Keratinocyte (primary cell): ENCODE data around the gene SHPK. TPM values are rescaled to one million over a fixed set of nuclear protein-coding genes. Genes with fewer than 3 reads are reported as not detected.

Experiments used
- DNase-seq: peaks from one replicate; pipeline ENCODE4 v3.0.0-alpha.2; 2011; ENCODE audit warnings: low read depth, missing footprints, low spot score
- FAIRE-seq: peaks from 2 replicates; lab custom pipeline; 2011; peaks lifted over from hg19 to GRCh38; lab: Jason Lieb, UNC
- H2AFZ ChIP-seq: 2 replicates; pipeline ENCODE4 v1.6.0; 2012; ENCODE audit warnings: low read length, control low read depth, inconsistent platforms; ENCODE audit not compliant: control insufficient read depth
- H3K27ac ChIP-seq: 2 replicates; pipeline ENCODE4 v1.5.1; 2011; ENCODE audit warnings: low read length; ENCODE audit not compliant: control insufficient read depth, insufficient read depth
- H3K27me3 ChIP-seq: 3 replicates; pipeline ENCODE4 v1.6.0; 2011; ENCODE audit warnings: low read length; ENCODE audit not compliant: control insufficient read depth, insufficient read depth; ENCODE audit errors: extremely low read depth
- H3K36me3 ChIP-seq, 2 experiments: 2 replicates in 1 of 2; 3 replicates in 1 of 2; pipeline ENCODE4 v1.5.1; 2011; ENCODE audit warnings: low read length in 2 of 2, mild to moderate bottlenecking in 1 of 2; ENCODE audit not compliant: control insufficient read depth in 2 of 2, insufficient read depth in 2 of 2; ENCODE audit errors: extremely low read depth in 1 of 2
- H3K4me1 ChIP-seq: 3 replicates; pipeline ENCODE4 v1.5.1; 2011; ENCODE audit warnings: low read length; ENCODE audit not compliant: control insufficient read depth, insufficient read depth; ENCODE audit errors: extremely low read depth
- H3K4me2 ChIP-seq: 3 replicates; pipeline ENCODE4 v1.6.0; 2011; ENCODE audit warnings: low read depth, low read length; ENCODE audit not compliant: control insufficient read depth, insufficient read depth; ENCODE audit errors: extremely low read depth
- H3K4me3 ChIP-seq, 3 experiments: fragments of 200-600 bp in 1 of 3; sonication (generic) in 1 of 3; 2 replicates in 2 of 3; 3 replicates in 1 of 3; pipeline ENCODE4 v1.5.1; 2011 to 2016; ENCODE audit warnings: low read length in 3 of 3, mild to moderate bottlenecking in 3 of 3, control low read depth in 2 of 3, inconsistent platforms in 1 of 3, low read depth in 1 of 3, mixed read lengths in 1 of 3, mixed run types in 1 of 3, moderate library complexity in 1 of 3; ENCODE audit not compliant: control insufficient read depth in 2 of 3, insufficient read depth in 2 of 3; ENCODE audit errors: extremely low read depth in 1 of 3
- H3K79me2 ChIP-seq: 2 replicates; pipeline ENCODE4 v1.6.0; 2012; ENCODE audit warnings: low read length; ENCODE audit not compliant: control insufficient read depth, insufficient read depth
- H3K9ac ChIP-seq: 3 replicates; pipeline ENCODE4 v1.6.0; 2011; ENCODE audit warnings: low read length; ENCODE audit not compliant: control insufficient read depth, insufficient read depth; ENCODE audit errors: extremely low read depth
- H3K9me1 ChIP-seq: 3 replicates; pipeline ENCODE4 v1.6.0; 2011; ENCODE audit warnings: low read length; ENCODE audit not compliant: control insufficient read depth, insufficient read depth; ENCODE audit errors: extremely low read depth
- H3K9me3 ChIP-seq: 2 replicates; pipeline ENCODE4 v1.5.1; 2012; ENCODE audit warnings: low read depth, low read length; ENCODE audit not compliant: control insufficient read depth
- H4K20me1 ChIP-seq: 3 replicates; pipeline ENCODE4 v1.6.0; 2011; ENCODE audit warnings: low read length; ENCODE audit not compliant: control insufficient read depth, insufficient read depth; ENCODE audit errors: extremely low read depth
- CTCF ChIP-seq, 3 experiments: IDR thresholded peaks in 1 of 3; conservative IDR thresholded peaks in 1 of 3; optimal IDR thresholded peaks in 1 of 3; 2 replicates in 2 of 3; 3 replicates in 1 of 3; pipeline versions ENCODE3 to v1.5.1; 2011; ENCODE audit warnings: low read length in 3 of 3, mild to moderate bottlenecking in 3 of 3, moderate library complexity in 2 of 3, control low read depth in 1 of 3, inconsistent platforms in 1 of 3; ENCODE audit not compliant: insufficient read depth in 2 of 3; ENCODE audit errors: extremely low read depth in 1 of 3
- EZH2 ChIP-seq: IDR thresholded peaks from one replicate; pipeline ENCODE4 v1.6.1; 2012; ENCODE audit warnings: inconsistent platforms, mild to moderate bottlenecking, low read length, moderate library complexity
- dilution Hi-C: fragments of 300-500 bp; cut with MboI; formaldehyde crosslinking; loops from one replicate; pipeline ENCODE4 v1.7.0; 2020; ENCODE audit warnings: low sequenced_read_pairs; ENCODE audit not compliant: extremely low pct_ligation_motif_present
- polyA plus RNA-seq, 5 experiments: library from polyadenylated mRNA; depleted of rRNA in 3 of 5; stranded (reverse) in 3 of 5; stranded (forward) in 1 of 5; unstranded in 1 of 5; fragments of >200 nt; gene quantifications; 1 replicate in 1 of 5; 2 replicates in 3 of 5; 3 replicates in 1 of 5; pipeline versions ENCODE4 v1.2.1 to v1.2.3, GENCODE V29; 2011 to 2012; ENCODE audit warnings: missing spikeins in 2 of 5, low read depth in 1 of 5, low replicate concordance in 1 of 5

The SHPK gene
- polyA plus RNA-seq, 1 donor (not counting 4 experiments of a cell fraction or from before 2014, with no cell fraction given) = 9.2 TPM

DNA sequence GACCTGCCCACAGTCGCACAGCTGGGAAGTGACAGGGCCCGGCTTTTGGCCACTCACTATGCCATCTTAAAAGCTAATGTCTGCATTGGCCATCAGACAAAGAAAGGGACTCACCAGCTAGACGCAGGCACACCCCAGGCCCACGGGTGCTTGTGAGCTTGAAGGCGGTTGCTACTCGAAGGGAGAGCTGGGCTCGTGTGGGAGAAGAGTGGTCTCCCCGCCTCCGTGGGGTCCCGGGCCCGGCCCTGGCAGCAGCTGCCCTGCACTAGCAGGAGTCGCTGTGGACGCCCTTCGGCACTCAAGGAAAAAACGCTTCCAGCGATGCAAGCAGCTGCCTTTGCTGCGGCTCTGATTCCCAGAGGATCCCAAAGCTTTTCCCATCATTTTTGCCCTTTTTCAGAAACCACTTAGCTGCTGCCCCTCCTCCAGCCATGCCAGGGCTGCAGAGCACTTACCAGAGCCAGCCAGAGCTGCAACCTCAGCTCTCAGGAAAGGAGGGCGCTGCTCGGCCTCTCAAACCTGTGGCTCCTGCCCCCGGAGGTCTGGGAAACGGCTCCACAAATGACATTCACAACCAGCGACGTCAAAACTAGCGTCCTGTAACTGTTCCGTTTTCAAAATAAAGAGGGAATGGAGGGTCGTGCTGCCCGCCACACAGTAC is 39.1 kb downstream of the SHPK start:
- Histone ChIP-seq H3K9me1 (no peaks in the 10 kb centered on the region), H3K27me3 (no peaks in the 10 kb centered on the region)
- dilution Hi-C loops = no loop called here

GRCh38 chr17:3594976-3595375 is 41.1 kb downstream of the SHPK start:
- H3K9ac ChIP-seq = no peak overlapping the region
- H2AFZ ChIP-seq = no peak overlapping the region
- no peaks in the 10 kb centered on the region for H3K9me1 ChIP-seq
- no peaks in the 10 kb centered on the region for H3K27me3 ChIP-seq
- no peak for TF ChIP-seq EZH2
- TF ChIP-seq CTCF (optimal IDR thresholded peaks at IDR 0.05 in 1 of 3, IDR thresholded peaks at IDR 0.05 in 1 of 3, conservative IDR thresholded peaks at IDR 0.05 in 1 of 3; ENCODE audit: extremely low read depth in 1 of 3, insufficient read depth in 2 of 3, low read length in 3 of 3) = no peak
- dilution Hi-C loops = no loop called here
- no peak overlapping the region for H3K27ac ChIP-seq
- FAIRE-seq (no peak), DNase-seq (no peak)
- H3K79me2 ChIP-seq = no peaks in the 10 kb centered on the region
- H3K36me3 ChIP-seq = peaks cover 0 to 1% of the 10 kb centered on the region in 2 experiments
- H3K4me3 ChIP-seq = no peak overlapping the region
- H3K4me2 ChIP-seq = no peak overlapping the region
- no peaks in the 10 kb centered on the region for H3K4me1 ChIP-seq
- H3K9me3 ChIP-seq = no peaks in the 10 kb centered on the region
- H4K20me1 ChIP-seq = no peaks in the 10 kb centered on the region

More for the DNA sequence above, 39.1 kb downstream of the SHPK start:
- Histone ChIP-seq H3K4me1 (no peaks in the 10 kb centered on the region), H3K79me2 (no peaks in the 10 kb centered on the region), H3K4me2 (no peak overlapping the region), H3K4me3 (no peak overlapping the region), H3K9ac (no peak overlapping the region), H2AFZ (no peak overlapping the region), H3K27ac (no peak overlapping the region), H4K20me1 (no peaks in the 10 kb centered on the region), H3K36me3 (no peaks in the 10 kb centered on the region), H3K9me3 (no peaks in the 10 kb centered on the region)
- TF ChIP-seq EZH2 = no peak
- TF ChIP-seq CTCF (optimal IDR thresholded peaks at IDR 0.05 in 1 of 3, IDR thresholded peaks at IDR 0.05 in 1 of 3, conservative IDR thresholded peaks at IDR 0.05 in 1 of 3; ENCODE audit: extremely low read depth in 1 of 3, insufficient read depth in 2 of 3, low read length in 3 of 3) = no peak
- DNase-seq = no peak
- no peak for FAIRE-seq
